Prostate gland (tissue), 2 donors: Measurements from ENCODE around the gene CEP85. TPM values are rescaled to one million over a fixed set of nuclear protein-coding genes. Genes with fewer than 3 reads are reported as not detected.

Experiments used
- DNase-seq: peaks from one replicate; pipeline ENCODE4 v3.0.0-alpha.2; 2019; ENCODE audit warnings: low spot score
- H3K27ac ChIP-seq, 2 donors: fragments of 200-600 bp; sonication (generic); 2 replicates each; pipeline ENCODE4 v1.5.1; 2017 to 2019
- H3K27me3 ChIP-seq: fragments of 200-600 bp; sonication (generic); replicated peaks from 2 replicates; pipeline ENCODE4 v1.5.1; 2019; ENCODE audit not compliant: insufficient read depth
- H3K36me3 ChIP-seq, 2 donors: fragments of 200-600 bp; sonication (generic); 1 replicate in 1 of 2; 2 replicates in 1 of 2; pipeline versions ENCODE4 v1.5.1 to v1.8.1; 2017 to 2019
- H3K4me1 ChIP-seq: fragments of 200-600 bp; sonication (generic); replicated peaks from 2 replicates; pipeline ENCODE4 v1.5.1; 2019
- H3K4me3 ChIP-seq, 2 donors: fragments of 200-600 bp; sonication (generic); 2 replicates each; pipeline ENCODE4 v1.5.1; 2017 to 2019
- H3K9me3 ChIP-seq: fragments of 200-600 bp; sonication (generic); 2 replicates; pipeline ENCODE4 v1.5.1; 2017
- POLR2A ChIP-seq: fragments of 450-650 bp; IDR thresholded peaks from one replicate; pipeline ENCODE4 v1.6.1; 2016; ENCODE audit warnings: antibody characterized with exemption, mild to moderate bottlenecking
- POLR2AphosphoS5 ChIP-seq: sonication (generic); formaldehyde crosslinking; IDR thresholded peaks from one replicate; pipeline ENCODE4 v1.6.1; 2017; ENCODE audit warnings: antibody characterized with exemption
- WGBS: methylation state at CpG from one replicate; pipeline ENCODE4 v1.1.5; 2018; 5-methylcytosine and 5-hydroxymethylcytosine counted together
- intact Hi-C: fragments of 100-400 bp; cut with DNase I; formaldehyde crosslinking; loops from one replicate; pipeline ENCODE4 v1.14.2; 2022
- total RNA-seq, 2 donors: library from RNA; depleted of rRNA; stranded (reverse); fragments of >200 nt; gene quantifications; one replicate each; pipeline ENCODE4 v1.1.0, GENCODE V29; 2016
- TF ChIP-seq, protein P1 (sequence below), 4 experiments: fragments of 200-600 bp in 2 of 4; fragments of 450-650 bp in 2 of 4; sonication (generic) in 2 of 4; IDR thresholded peaks; 1 replicate in 3 of 4; 2 replicates in 1 of 4; pipeline ENCODE4 v1.5.1; 2016 to 2019; ENCODE audit warnings: antibody characterized with exemption in 4 of 4, mild to moderate bottlenecking in 2 of 4, moderate library complexity in 2 of 4

CEP85 gene
- total RNA-seq, 2 donors from 2014 or later: 3.4 to 21.0 TPM

DNA sequence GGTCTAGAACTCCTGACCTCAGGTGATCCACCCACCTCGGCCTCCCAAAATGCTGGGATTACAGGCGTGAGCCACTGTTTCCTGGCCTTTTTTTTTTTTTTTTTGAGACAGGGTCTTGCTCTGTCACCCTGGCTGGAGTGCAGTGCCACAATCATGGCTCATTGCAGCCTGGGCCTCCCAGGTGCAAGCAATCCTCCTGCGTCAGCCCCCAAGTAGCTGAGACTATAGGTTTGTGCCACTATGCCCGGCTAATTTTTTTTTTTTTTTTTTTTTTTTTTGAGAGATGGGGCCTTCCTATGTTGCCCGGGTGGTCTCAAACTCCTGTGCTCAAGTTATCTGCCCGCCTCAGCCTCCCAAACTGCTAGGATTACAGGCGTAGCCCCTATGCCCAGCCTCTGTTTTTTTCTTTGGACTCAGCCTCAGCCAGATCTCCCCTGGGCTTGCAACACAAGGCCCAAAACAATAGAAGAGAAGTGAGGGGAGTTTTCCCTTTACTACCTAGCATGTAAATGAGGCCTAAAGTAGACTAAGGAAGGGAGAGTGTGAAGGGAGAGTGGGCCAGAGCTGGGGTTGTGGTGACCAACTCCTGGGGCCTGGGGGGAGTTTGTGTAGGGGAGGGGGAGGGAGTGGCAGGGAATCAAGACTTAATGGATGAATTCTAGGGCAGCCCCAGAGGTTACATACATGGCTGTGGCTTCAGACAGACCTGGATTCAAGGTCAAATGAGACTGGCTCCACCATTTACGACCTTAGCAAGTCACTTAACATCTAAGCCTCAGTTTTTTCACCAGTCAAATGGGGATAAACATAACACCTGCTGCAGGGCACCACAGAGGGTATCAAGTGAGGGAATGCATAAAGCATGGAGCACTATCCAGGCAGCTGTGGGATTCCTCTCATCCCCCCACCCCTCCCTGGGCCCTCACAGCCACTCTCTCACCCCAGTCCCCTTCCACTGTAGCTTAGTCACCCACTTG, 82.2 kb downstream of the CEP85 start:
- no peak for DNase-seq
- Histone ChIP-seq H3K4me1 (no peaks in the 10 kb centered on the region), H3K27me3 (no peaks in the 10 kb centered on the region), H3K36me3 (no peaks in the 10 kb centered on the region), H3K4me3 (no peak overlapping the region), H3K9me3 (no peaks in the 10 kb centered on the region), H3K27ac (no peak overlapping the region)
- WGBS: 83% methylated on average over 8 of the region's 8 CpGs
- TF ChIP-seq POLR2A (no peak), POLR2AphosphoS5 (no peak)
- intact Hi-C loops: no loop called here

- Histone ChIP-seq H3K27ac (no peak overlapping the region), H3K4me3 (no peak overlapping the region), H3K9me3 (no peaks in the 10 kb centered on the region), H3K27me3 (no peaks in the 10 kb centered on the region), H3K36me3 (no peaks in the 10 kb centered on the region), H3K4me1 (no peaks in the 10 kb centered on the region)
- 88% methylated on average over 2 of the region's 2 CpGs for WGBS
- DNase-seq: no peak
- TF ChIP-seq POLR2A: no peak
- intact Hi-C loops: no loop called here
Measured at GRCh38 chr1:26317146-26317545, 83.1 kb downstream of the CEP85 start.

DNA sequence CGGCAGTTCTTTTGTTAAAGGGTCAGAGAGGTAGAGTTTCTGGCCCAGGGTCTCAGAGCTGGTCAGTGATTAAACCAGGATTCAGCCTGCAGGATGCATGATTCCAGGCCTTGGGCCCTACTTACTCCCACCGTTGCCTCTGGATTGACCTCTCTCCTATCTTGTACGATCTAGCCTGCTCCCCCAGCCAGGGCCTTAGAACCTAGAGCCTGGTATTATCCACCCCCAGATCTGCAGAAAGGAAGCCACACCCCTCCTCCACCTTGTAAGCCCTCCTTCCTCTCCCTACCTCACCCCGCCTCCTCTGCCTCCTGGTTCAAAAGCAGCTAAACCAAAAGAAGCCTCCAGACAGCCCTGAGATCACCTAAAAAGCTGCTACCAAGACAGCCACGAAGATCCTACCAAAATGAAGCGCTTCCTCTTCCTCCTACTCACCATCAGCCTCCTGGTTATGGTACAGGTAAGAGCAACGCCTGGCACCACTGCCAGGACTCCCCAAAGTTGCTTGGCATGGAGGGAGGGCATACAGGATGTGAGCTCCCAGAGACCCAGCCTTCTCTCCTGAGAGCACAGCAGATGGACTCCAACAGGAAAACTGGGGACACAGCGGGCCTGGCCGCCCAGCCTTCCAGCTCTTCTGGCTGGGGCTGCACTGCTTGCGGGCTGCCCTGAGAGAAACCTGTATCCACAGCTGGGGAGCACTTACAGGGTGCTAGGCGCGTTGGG, 83.8 kb downstream of the CEP85 start, which contains the start of gene CD52:
Gene CD52, plus strand, starts transcription at position 347 of the 726 bp plus-strand sequence. Its CDS starts 60 bp downstream, at position 407.
- DNase-seq: no peak
- H3K4me1 ChIP-seq: no peaks in the 10 kb centered on the region
- intact Hi-C loops: no loop called here
- no peaks in the 10 kb centered on the region for H3K27me3 ChIP-seq
- H3K4me3 ChIP-seq: no peak within 1 kb of the TSS
- no peaks in the 10 kb centered on the region for H3K36me3 ChIP-seq
- no peak for TF ChIP-seq POLR2AphosphoS5
- no peak for TF ChIP-seq POLR2A
- TF ChIP-seq, protein P1, sequence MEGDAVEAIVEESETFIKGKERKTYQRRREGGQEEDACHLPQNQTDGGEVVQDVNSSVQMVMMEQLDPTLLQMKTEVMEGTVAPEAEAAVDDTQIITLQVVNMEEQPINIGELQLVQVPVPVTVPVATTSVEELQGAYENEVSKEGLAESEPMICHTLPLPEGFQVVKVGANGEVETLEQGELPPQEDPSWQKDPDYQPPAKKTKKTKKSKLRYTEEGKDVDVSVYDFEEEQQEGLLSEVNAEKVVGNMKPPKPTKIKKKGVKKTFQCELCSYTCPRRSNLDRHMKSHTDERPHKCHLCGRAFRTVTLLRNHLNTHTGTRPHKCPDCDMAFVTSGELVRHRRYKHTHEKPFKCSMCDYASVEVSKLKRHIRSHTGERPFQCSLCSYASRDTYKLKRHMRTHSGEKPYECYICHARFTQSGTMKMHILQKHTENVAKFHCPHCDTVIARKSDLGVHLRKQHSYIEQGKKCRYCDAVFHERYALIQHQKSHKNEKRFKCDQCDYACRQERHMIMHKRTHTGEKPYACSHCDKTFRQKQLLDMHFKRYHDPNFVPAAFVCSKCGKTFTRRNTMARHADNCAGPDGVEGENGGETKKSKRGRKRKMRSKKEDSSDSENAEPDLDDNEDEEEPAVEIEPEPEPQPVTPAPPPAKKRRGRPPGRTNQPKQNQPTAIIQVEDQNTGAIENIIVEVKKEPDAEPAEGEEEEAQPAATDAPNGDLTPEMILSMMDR (IDR thresholded peaks at IDR 0.05): no peak
- no peaks in the 10 kb centered on the region for H3K9me3 ChIP-seq
- no peak within 1 kb of the TSS for H3K27ac ChIP-seq
- 67% methylated on average over 12 of the region's 12 CpGs for WGBS

DNA sequence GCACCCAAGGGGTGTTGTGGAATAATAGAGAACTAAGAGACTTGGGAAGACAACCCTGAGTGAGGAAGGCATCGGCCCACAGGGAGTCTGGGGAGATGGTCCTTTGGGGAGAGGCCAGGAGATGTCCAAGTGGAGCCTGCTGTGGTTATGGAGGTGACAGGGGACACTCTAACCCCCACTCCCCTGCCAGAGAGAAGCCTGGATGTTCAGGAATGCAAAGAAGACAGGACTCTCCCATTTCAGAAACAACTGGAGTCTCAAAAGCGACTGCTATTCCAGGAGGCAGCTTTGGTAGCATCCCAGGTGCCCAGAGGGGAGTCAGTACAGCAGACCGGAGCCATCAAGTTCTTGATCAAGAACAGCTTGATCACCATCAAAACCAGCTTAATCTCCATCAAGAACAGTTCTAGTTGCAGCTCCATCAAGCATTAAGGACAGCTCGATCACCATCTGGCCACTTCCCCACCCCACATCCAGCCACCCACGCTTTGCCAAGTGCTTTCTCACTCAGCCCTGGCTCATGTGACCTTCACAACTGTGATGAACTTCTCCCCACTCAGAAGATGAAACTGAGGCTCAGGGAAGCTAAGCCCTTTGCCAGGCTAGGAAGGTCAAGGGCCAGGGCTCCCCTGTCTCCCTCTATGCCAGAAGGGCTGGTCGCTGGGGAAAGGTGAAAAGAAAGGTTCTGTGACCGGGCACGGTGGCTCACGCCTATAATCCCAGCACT, 84.5 kb downstream of the CEP85 start:
- WGBS: 82% methylated on average over 9 of the region's 9 CpGs
- TF ChIP-seq POLR2A (no peak), POLR2AphosphoS5 (no peak)
- TF ChIP-seq, protein P1 (IDR thresholded peaks at IDR 0.05): no peak
- no peak for DNase-seq
- no peak overlapping the region for H3K4me3 ChIP-seq
- H3K27me3 ChIP-seq: no peaks in the 10 kb centered on the region
- intact Hi-C loops: no loop called here
- H3K36me3 ChIP-seq: no peaks in the 10 kb centered on the region
- no peaks in the 10 kb centered on the region for H3K4me1 ChIP-seq
- no peak overlapping the region for H3K27ac ChIP-seq
- no peaks in the 10 kb centered on the region for H3K9me3 ChIP-seq

DNA sequence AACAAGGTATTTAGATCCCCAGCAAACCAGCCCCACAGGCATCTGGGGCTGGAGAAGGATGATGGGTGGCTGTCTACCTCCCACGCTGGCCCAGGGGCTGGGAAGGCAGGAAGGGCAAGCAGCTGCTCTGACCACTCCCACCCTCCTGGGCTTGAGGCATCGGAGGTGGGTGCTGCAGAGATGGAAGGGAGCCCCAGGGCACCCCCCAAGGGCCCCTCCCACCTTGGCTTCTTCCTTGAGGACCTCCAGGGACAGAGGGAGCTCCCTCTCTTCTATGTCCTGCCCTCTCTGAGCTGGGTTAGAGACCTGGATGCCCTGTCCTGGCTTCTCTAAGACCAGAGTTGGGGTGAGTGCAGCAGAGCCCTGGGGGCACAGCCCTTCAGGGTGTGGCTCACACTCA, 86.9 kb downstream of the CEP85 start:
- 88% methylated on average over 2 of the region's 2 CpGs for WGBS
- Histone ChIP-seq H3K27ac (no peak overlapping the region), H3K4me3 (no peak overlapping the region), H3K27me3 (no peaks in the 10 kb centered on the region), H3K9me3 (no peaks in the 10 kb centered on the region), H3K4me1 (no peaks in the 10 kb centered on the region), H3K36me3 (no peaks in the 10 kb centered on the region)
- TF ChIP-seq, protein P1 (IDR thresholded peaks at IDR 0.05): no peak
- TF ChIP-seq POLR2AphosphoS5 (no peak), POLR2A (no peak)
- DNase-seq: no peak
- intact Hi-C loops: loop anchor here (2.0 to 5.0 kb wide), 3 partner anchors 46 to 209 kb away; partner anchors contain the start of genes C1orf232, PDIK1L and ZNF593
